HepG2 (cell line): ENCODE results near the gene HPCAL1. TPM values are rescaled to one million over a fixed set of nuclear protein-coding genes. Genes with fewer than 3 reads are reported as not detected.

Experiments used
- CHCHD3 ChIP-seq: sonication (generic); formaldehyde crosslinking; IDR thresholded peaks from 2 replicates; pipeline ENCODE4 v1.8.0; 2022; ENCODE audit warnings: mild to moderate bottlenecking, missing genetic modification reagents, moderate library complexity
- DNMT3B ChIP-seq: conservative IDR thresholded peaks from 2 replicates; pipeline ENCODE4 v1.6.1; 2016; ENCODE audit warnings: missing biosample characterization, control low read depth
- E2F5 ChIP-seq: sonication (generic); formaldehyde crosslinking; conservative IDR thresholded peaks from 2 replicates; pipeline ENCODE4 v1.4.0; 2020; ENCODE audit warnings: missing genetic modification reagents
- GABPA ChIP-seq, 2 experiments: IDR thresholded peaks; 2 replicates each; pipeline ENCODE4 v1.6.1; 2011 to 2016; ENCODE audit warnings: low read depth in 2 of 2, low read length in 1 of 2, missing biosample characterization in 1 of 2, missing genetic modification characterization in 1 of 2
- GATAD1 ChIP-seq: IDR thresholded peaks from 2 replicates; pipeline ENCODE4 v1.6.1; 2016; ENCODE audit warnings: missing genetic modification reagents, missing compliant biosample characterization
- MAFG ChIP-seq: sonication (generic); formaldehyde crosslinking; IDR thresholded peaks from 2 replicates; pipeline ENCODE4 v1.5.1; 2020; ENCODE audit warnings: mild to moderate bottlenecking, missing genetic modification reagents
- MIER3 ChIP-seq: IDR thresholded peaks from 2 replicates; pipeline ENCODE4 v1.6.1; 2016; ENCODE audit warnings: missing compliant biosample characterization, borderline replicate concordance
- MYNN ChIP-seq: sonication (generic); formaldehyde crosslinking; IDR thresholded peaks from 2 replicates; pipeline ENCODE4 v1.4.0; 2020; ENCODE audit warnings: mild to moderate bottlenecking, low read depth, missing genetic modification reagents
- PHF5A ChIP-seq: IDR thresholded peaks from one replicate; pipeline ENCODE4 v1.6.1; 2018; ENCODE audit warnings: low read depth, missing genetic modification reagents; ENCODE audit not compliant: unreplicated experiment
- PLRG1 ChIP-seq: fragments of 450-650 bp; conservative IDR thresholded peaks from 2 replicates; pipeline ENCODE4 v1.6.1; 2016
- SIN3B ChIP-seq: fragments of 150-350 bp; IDR thresholded peaks from 2 replicates; pipeline ENCODE4 v1.6.1; 2014; ENCODE audit warnings: low read length
- TBP ChIP-seq: sonication (generic); formaldehyde crosslinking; IDR thresholded peaks from 2 replicates; pipeline ENCODE4 v1.5.0; 2020; ENCODE audit warnings: missing genetic modification reagents
- TRAFD1 ChIP-seq: sonication (generic); formaldehyde crosslinking; IDR thresholded peaks from 2 replicates; pipeline ENCODE4 v1.5.1; 2020; ENCODE audit warnings: missing genetic modification reagents, mild to moderate bottlenecking, borderline replicate concordance
- ZFAT ChIP-seq: sonication (generic); formaldehyde crosslinking; conservative IDR thresholded peaks from 2 replicates; pipeline ENCODE4 v1.8.1; 2023; ENCODE audit warnings: missing genetic modification reagents, inconsistent platforms
- ZFP1 ChIP-seq: IDR thresholded peaks from 2 replicates; pipeline ENCODE4 v1.6.1; 2016
- ZMYM3 ChIP-seq: sonication (generic); formaldehyde crosslinking; IDR thresholded peaks from 2 replicates; pipeline ENCODE4 v1.5.1; 2020; ENCODE audit warnings: mild to moderate bottlenecking, missing genetic modification reagents
- ZNF263 ChIP-seq: sonication (generic); formaldehyde crosslinking; IDR thresholded peaks from 2 replicates; pipeline ENCODE4 v1.4.0; 2020; ENCODE audit warnings: missing genetic modification reagents
- ZNF446 ChIP-seq: sonication (generic); formaldehyde crosslinking; IDR thresholded peaks from 2 replicates; pipeline ENCODE4 v1.5.0; 2020; ENCODE audit warnings: mild to moderate bottlenecking, missing genetic modification reagents
- ZNF468 ChIP-seq: sonication (generic); formaldehyde crosslinking; IDR thresholded peaks from 2 replicates; pipeline ENCODE4 v1.8.0; 2022; ENCODE audit warnings: mild to moderate bottlenecking, moderate library complexity, missing genetic modification reagents
- ZNF501 ChIP-seq: sonication (generic); formaldehyde crosslinking; IDR thresholded peaks from 2 replicates; pipeline ENCODE4 v1.5.1; 2020; ENCODE audit warnings: mild to moderate bottlenecking, moderate library complexity, missing genetic modification reagents
- ZNF547 ChIP-seq: sonication (generic); formaldehyde crosslinking; IDR thresholded peaks from 2 replicates; pipeline ENCODE4 v1.5.1; 2020; ENCODE audit warnings: mild to moderate bottlenecking, missing genetic modification reagents
- ZNF550 ChIP-seq: sonication (generic); formaldehyde crosslinking; IDR thresholded peaks from 2 replicates; pipeline ENCODE4 v1.4.0; 2020; ENCODE audit warnings: mild to moderate bottlenecking, missing genetic modification reagents, borderline replicate concordance
- ZNF577 ChIP-seq: sonication (generic); formaldehyde crosslinking; IDR thresholded peaks from 2 replicates; pipeline ENCODE4 v1.4.0; 2020; ENCODE audit warnings: mild to moderate bottlenecking, low read depth, missing genetic modification reagents, borderline replicate concordance
- ZNF580 ChIP-seq: IDR thresholded peaks from 2 replicates; pipeline ENCODE4 v1.6.1; 2016; ENCODE audit warnings: low read depth, borderline replicate concordance
- ZNF660 ChIP-seq: sonication (generic); formaldehyde crosslinking; IDR thresholded peaks from 2 replicates; pipeline ENCODE4 v1.5.1; 2020; ENCODE audit warnings: mild to moderate bottlenecking, low read depth, missing genetic modification reagents, borderline replicate concordance
- polyA plus RNA-seq, 8 experiments: library from polyadenylated mRNA; depleted of rRNA in 3 of 8; stranded (reverse) in 7 of 8; unstranded in 1 of 8; fragments of >200 nt; fragmentation: Illumina TruSeq in 4 of 8; extraction: Trizol in 4 of 8; gene quantifications; 2 replicates each; pipeline versions ENCODE4 v1.2.1 to v1.2.3, GENCODE V29; 2011 to 2016; ENCODE audit warnings: low read depth in 4 of 8, missing spikeins in 1 of 8, mixed read lengths in 1 of 8; ENCODE audit not compliant: insufficient read depth in 1 of 8
- total RNA-seq, 5 experiments: library from RNA; depleted of rRNA; stranded (reverse); fragments of >200 nt; fragmentation: Illumina TruSeq; extraction: Trizol; gene quantifications; 2 replicates each; pipeline ENCODE4 v1.2.3, GENCODE V29; 2016; ENCODE audit warnings: low read depth in 1 of 5
- TF ChIP-seq, protein P1 (sequence below): sonication (generic); formaldehyde crosslinking; IDR thresholded peaks from 2 replicates; pipeline ENCODE4 v1.8.0; 2022; ENCODE audit warnings: low read depth, missing genetic modification reagents

Gene HPCAL1
- total and polyA plus RNA-seq, 2 of the 13 experiments (the other 11 are each of a cell fraction or from before 2014, with no cell fraction given): 29.5 to 29.9 TPM

DNA sequence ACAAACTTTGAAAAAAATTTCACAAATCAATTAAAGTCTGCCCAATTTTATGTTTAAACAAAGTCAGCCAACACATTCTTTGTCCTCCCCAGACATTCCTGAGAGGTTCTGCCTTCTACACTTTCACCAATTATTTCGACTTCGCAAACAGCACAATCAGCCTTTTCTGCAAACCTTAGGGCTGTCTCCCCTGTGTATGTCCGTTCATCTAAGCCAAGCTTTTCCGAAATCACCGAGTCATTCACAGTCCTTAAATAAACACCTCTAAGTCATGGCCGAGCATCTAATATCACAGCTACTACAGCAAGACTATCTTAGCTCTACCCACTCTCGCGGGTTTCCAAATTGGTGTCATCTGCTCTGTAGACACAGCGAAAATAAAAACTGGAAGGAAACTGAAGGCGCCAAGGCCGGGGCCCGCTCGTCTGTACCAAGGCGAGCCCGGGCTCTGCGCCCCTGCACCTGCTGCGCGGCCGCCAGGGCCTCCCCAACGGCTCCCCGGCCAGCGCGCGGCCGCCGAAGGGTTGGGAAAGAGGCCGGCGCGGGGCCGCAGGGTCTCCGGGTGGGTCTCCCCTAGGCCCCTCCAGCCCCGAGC is 144.7 kb downstream of the HPCAL1 start (continued):
- peak; percentile 33; the same call in 1 of the 2 replicates for TF ChIP-seq ZNF468 (CRISPR knock-in tag)
- no peak for TF ChIP-seq PLRG1
- peak; percentile 95 for TF ChIP-seq ZNF501 (CRISPR knock-in tag)
- TF ChIP-seq, protein P1, sequence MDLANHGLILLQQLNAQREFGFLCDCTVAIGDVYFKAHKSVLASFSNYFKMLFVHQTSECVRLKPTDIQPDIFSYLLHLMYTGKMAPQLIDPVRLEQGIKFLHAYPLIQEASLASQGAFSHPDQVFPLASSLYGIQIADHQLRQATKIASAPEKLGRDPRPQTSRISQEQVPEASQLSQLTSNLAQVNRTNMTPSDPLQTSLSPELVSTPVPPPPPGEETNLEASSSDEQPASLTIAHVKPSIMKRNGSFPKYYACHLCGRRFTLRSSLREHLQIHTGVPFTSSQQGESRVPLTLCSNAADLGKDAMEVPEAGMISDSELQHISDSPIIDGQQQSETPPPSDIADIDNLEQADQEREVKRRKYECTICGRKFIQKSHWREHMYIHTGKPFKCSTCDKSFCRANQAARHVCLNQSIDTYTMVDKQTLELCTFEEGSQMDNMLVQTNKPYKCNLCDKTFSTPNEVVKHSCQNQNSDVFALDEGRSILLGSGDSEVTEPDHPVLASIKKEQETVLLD: no peak
- TF ChIP-seq GATAD1 (CRISPR knock-in tag): no peak
- TF ChIP-seq MYNN (CRISPR knock-in tag): 0 out of 2 replicates have a peak, but pooled peaks have one; percentile 42
- no peak for TF ChIP-seq ZNF550
- no peak for TF ChIP-seq TBP (CRISPR knock-in tag)
- TF ChIP-seq CHCHD3: no peak
- 0 out of 2 replicates have a peak, but pooled peaks have one; percentile 70 for TF ChIP-seq ZNF580
- 0 out of 2 replicates have a peak, but pooled peaks have one; percentile 59 for TF ChIP-seq DNMT3B
- TF ChIP-seq ZNF577 (CRISPR knock-in tag): no peak
- TF ChIP-seq MIER3 (CRISPR knock-in tag): no peak
- no peak for TF ChIP-seq ZNF660
- no peak for TF ChIP-seq ZFAT (CRISPR knock-in tag)
- TF ChIP-seq E2F5 (CRISPR knock-in tag): no peak
- TF ChIP-seq ZNF446 (CRISPR knock-in tag): no peak
- no peak for TF ChIP-seq TRAFD1
- no peak for TF ChIP-seq ZNF263 (CRISPR knock-in tag)
- no peak; the same call in 1 of the 2 replicates for TF ChIP-seq ZFP1 (CRISPR knock-in tag)
- TF ChIP-seq ZNF547 (CRISPR knock-in tag): no peak
- TF ChIP-seq MAFG (CRISPR knock-in tag): 0 out of 2 replicates have a peak, but pooled peaks have one; percentile 12
- TF ChIP-seq ZMYM3 (CRISPR knock-in tag): no peak
- no peak for TF ChIP-seq GABPA (IDR thresholded peaks at IDR 0.05; ENCODE audit: low read depth, low read length)
- TF ChIP-seq GABPA (CRISPR knock-in tag; IDR thresholded peaks at IDR 0.05; ENCODE audit: low read depth): no peak
- no peak for TF ChIP-seq PHF5A (CRISPR knock-in tag)
- no peak for TF ChIP-seq SIN3B
